Subcutaneous adipose tissue (tissue), 4 donors: ENCODE results near the gene LRRC75A. TPM values are rescaled to one million over a fixed set of nuclear protein-coding genes. Genes with fewer than 3 reads are reported as not detected.

Experiments
- total RNA-seq, 4 donors: library from RNA; depleted of rRNA; stranded (reverse); fragments of >200 nt; gene quantifications; one replicate each; pipeline ENCODE4 v1.1.0, GENCODE V29; 2016
- TF ChIP-seq, protein P1 (sequence below): fragments of 450-650 bp; IDR thresholded peaks from one replicate; pipeline ENCODE4 v1.5.1; 2016; ENCODE audit warnings: low read depth, mild to moderate bottlenecking, control low read depth, antibody characterized with exemption, moderate library complexity

The LRRC75A gene
- total RNA-seq, 4 donors from 2014 or later = 1.5 to 4.0 (median 2.9) TPM; not detected in 1

DNA sequence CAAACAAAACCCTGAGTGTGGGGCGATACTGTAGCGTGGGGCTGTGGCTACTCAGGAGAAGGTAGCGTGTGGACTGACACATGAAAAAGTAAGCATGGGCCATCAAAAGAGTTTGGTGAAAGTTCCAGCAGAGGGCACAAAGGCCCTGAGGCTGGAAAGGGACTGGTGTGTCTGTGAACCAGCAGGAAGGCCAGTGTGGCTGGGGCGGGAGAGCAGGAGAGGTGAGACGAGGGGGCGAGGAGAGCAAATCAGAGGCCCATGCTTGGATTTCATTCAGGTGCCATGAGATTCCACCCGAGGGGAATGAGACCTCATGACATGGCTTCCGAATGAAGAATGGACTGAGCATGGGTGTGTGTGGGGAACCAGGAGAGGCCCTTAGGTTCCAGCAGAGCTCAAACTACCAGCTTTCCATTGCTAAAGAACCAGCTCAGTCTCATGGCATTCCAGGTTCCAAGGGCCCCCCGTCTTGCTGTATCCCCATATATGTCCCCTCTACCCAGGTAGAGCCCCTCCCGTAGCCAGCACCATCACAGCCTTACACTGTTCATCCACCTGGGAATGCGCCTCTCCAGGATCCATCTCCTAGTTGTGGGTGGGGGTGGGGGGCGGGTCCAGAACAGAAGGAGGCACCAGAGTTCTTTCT is 45.5 kb downstream of the LRRC75A start:
- TF ChIP-seq, protein P1, sequence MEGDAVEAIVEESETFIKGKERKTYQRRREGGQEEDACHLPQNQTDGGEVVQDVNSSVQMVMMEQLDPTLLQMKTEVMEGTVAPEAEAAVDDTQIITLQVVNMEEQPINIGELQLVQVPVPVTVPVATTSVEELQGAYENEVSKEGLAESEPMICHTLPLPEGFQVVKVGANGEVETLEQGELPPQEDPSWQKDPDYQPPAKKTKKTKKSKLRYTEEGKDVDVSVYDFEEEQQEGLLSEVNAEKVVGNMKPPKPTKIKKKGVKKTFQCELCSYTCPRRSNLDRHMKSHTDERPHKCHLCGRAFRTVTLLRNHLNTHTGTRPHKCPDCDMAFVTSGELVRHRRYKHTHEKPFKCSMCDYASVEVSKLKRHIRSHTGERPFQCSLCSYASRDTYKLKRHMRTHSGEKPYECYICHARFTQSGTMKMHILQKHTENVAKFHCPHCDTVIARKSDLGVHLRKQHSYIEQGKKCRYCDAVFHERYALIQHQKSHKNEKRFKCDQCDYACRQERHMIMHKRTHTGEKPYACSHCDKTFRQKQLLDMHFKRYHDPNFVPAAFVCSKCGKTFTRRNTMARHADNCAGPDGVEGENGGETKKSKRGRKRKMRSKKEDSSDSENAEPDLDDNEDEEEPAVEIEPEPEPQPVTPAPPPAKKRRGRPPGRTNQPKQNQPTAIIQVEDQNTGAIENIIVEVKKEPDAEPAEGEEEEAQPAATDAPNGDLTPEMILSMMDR = no peak

DNA sequence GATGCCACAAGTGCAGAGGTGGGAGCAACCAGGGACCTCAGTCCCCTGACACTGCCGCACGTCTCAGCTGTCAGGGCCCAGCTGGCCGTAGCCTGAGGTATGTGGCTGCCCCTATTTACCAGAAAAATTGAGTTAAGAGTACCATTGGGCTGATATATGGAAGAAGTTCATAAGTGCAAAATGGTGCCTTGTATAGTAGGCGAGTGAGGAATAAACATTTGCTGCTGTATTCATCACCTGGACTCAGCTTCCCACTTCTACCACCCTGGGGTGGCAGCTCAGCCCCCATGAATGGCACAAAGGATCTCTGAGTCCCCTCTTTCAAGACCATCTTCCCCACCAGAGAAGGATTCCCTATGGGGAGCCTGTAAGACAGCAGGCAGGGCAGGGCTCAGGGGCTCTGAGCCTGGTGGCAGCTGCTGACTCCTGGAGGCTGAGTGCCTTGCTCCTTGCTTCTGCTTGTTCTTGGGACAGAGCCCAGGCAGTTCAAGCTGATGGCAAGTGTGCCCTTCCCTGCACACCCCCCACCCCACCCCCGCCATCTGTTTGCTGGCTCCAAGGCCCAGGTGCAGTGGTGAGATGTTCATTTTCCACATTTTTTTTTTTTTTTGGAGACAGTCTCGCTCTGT is 47.6 kb downstream of the LRRC75A start:
- TF ChIP-seq, protein P1 = no peak

GRCh38 chr17:16443511-16444257 is 48.3 kb downstream of the LRRC75A start:
- TF ChIP-seq, protein P1 = no peak

- TF ChIP-seq, protein P1 = no peak
These were observed 49.1 kb downstream of the LRRC75A start for GRCh38 chr17:16442594-16443510.

DNA sequence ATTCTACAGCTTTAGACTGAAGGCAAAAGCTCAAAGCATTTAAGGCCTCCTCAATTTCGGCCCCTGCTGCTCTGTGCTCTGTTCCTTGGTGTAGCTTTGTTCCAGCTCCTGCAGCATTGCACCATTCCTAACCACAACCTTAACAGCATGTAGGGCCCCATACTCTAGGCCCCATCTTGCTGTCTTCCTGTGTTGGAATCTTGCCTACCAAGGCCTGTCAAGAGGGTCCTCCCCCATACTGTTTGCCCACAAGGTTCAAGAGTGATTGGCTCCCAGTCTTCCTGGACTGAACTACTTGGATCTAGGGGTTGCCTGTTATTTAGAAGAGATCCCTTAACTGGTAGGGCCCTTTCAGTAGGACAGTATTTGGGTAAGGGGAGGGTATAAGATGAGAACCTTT is 49.9 kb downstream of the LRRC75A start:
- TF ChIP-seq, protein P1 = no peak

- TF ChIP-seq, protein P1 = no peak
These were observed 50.9 kb downstream of the LRRC75A start for GRCh38 chr17:16440901-16441629.
